Measurements from ENCODE around the gene MYADM. TPM values are rescaled to one million over a fixed set of nuclear protein-coding genes. Genes with fewer than 3 reads are reported as not detected.

Gene MYADM
- total RNA-seq, 1 donor from 2014 or later, result 54.0 TPM

DNA sequence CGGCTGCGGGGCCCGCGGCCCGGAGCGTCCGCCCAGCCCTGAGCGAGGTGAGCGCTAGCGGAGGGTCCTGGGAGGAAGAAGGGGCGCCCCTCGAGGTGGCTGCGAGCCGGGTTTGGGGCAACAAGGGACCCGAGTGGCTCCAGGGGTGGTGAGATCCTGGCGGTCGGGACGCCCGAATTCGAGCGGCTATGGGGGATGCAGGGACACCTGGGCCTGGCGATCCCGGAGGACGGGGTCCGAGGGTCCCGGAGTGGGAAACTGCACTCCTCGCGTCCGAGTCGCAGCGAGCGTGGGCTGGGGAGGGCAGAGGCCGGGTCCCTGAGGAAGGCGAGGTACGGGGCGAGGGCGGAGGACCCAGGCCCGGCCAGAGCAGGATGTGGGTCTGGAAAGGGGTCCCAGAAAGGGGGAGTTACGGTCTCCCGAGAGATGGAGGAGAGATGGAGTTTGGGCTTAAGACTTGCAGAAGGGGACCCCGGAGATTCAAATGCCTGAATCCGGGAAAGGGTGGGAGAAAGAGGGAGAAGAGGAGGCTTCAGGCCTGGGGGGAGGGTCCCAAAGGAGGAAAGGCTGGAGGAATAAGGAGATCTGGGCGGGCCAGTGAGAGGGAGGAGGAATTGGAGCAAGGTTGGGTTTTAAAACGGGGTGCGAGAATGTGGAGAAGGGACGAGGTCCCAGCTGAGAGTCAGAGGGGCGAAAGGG lies 41.9 kb downstream of the MYADM start:
- Histone ChIP-seq H3K4me3 (ENCODE audit: low read depth, low read length) (no peak overlapping the region), H3K36me3 (ENCODE audit: control insufficient read depth, insufficient read depth, low read length) (no peaks in the 10 kb centered on the region), H3K27me3 (ENCODE audit: control insufficient read depth, insufficient read depth, low read length) (peaks cover 46% of the 10 kb centered on the region)
- TF ChIP-seq CTCF (IDR thresholded peaks at IDR 0.05; ENCODE audit: insufficient read depth, low read length, poor library complexity, severe bottlenecking), result no peak
- DNase-seq (ENCODE audit: low read depth), result no peak

DNA sequence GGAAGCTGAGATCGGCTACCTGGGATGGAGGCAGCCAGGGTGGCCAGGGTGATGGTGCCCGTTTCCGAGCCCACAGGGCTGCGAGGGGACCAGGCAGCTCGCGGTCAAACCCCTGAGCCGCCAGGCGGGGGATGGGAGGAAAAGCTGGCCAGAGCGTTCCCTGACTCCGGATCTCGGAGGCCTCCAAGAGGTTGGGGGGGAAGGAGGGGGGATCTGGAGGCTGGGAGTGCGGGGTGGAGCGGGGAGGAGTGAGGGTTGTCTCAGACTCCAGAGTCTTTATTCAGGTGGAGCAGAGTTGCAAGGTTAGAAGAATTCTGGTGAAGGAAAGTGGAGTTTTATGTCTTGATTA lies 42.5 kb downstream of the MYADM start:
- peaks cover 43% of the 10 kb centered on the region for H3K27me3 ChIP-seq (ENCODE audit: control insufficient read depth, insufficient read depth, low read length)
- TF ChIP-seq CTCF (IDR thresholded peaks at IDR 0.05; ENCODE audit: insufficient read depth, low read length, poor library complexity, severe bottlenecking), result no peak
- no peak for DNase-seq (ENCODE audit: low read depth)

DNA sequence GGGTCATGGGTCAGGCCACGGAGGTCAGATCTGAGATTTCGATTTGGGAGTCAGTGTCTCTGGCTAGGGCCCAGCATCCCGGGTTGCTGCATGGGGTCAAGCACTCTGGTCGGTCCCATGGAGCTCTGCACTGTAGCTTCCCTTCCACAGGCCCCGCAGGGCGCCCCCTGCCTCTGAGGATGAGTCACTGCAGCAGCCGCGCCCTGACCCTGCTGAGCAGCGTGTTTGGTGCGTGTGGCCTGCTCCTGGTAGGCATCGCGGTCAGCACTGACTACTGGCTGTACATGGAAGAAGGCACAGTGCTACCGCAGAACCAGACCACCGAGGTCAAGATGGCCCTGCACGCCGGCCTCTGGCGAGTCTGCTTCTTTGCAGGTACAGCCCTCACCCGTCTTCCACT lies 45.0 kb downstream of the MYADM start:
- H3K36me3 ChIP-seq (ENCODE audit: control insufficient read depth, insufficient read depth, low read length), result no peaks in the 10 kb centered on the region
- no peak for TF ChIP-seq CTCF (IDR thresholded peaks at IDR 0.05; ENCODE audit: insufficient read depth, low read length, poor library complexity, severe bottlenecking)
- DNase-seq (ENCODE audit: low read depth), result no peak
- no peak overlapping the region for H3K4me3 ChIP-seq (ENCODE audit: low read depth, low read length)
- peaks cover 25% of the 10 kb centered on the region for H3K27me3 ChIP-seq (ENCODE audit: control insufficient read depth, insufficient read depth, low read length)

More for the DNA sequence above, 42.5 kb downstream of the MYADM start:
- no peaks in the 10 kb centered on the region for H3K36me3 ChIP-seq (ENCODE audit: control insufficient read depth, insufficient read depth, low read length)
- no peak overlapping the region for H3K4me3 ChIP-seq (ENCODE audit: low read depth, low read length)

GRCh38 chr19:53915000-53915399 lies 47.3 kb downstream of the MYADM start:
- no peaks in the 10 kb centered on the region for H3K36me3 ChIP-seq (ENCODE audit: control insufficient read depth, insufficient read depth, low read length)
- H3K4me3 ChIP-seq (ENCODE audit: low read depth, low read length), result no peak overlapping the region
- peaks cover 4% of the 10 kb centered on the region for H3K27me3 ChIP-seq (ENCODE audit: control insufficient read depth, insufficient read depth, low read length)
- DNase-seq (ENCODE audit: low read depth), result no peak
- TF ChIP-seq CTCF (IDR thresholded peaks at IDR 0.05; ENCODE audit: insufficient read depth, low read length, poor library complexity, severe bottlenecking), result no peak

- no peak for TF ChIP-seq CTCF (IDR thresholded peaks at IDR 0.05; ENCODE audit: insufficient read depth, low read length, poor library complexity, severe bottlenecking)
- H3K36me3 ChIP-seq (ENCODE audit: control insufficient read depth, insufficient read depth, low read length), result no peaks in the 10 kb centered on the region
- no peak for DNase-seq (ENCODE audit: low read depth)
Measured at GRCh38 chr19:53916004-53916403, 48.3 kb downstream of the MYADM start.

DNA sequence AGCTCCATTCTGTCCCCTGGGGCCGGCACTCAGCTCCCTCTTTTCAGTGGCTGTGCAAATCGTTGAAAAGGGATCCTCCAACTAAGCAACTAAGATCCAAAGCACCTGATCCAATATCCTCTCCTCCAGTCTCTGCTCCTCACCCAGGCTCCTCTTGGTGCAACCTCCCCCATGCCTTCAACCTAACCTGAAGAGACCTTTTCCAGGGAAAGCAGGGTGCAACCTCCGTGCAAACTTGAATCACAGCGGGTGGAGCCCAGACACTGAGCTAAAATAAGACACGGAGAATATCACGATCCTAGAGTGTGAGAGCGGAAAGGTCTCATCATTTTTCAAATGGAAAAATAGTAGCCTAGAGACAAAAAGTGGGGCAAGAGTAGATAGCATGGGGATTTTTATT lies 49.7 kb downstream of the MYADM start:
- Histone ChIP-seq H3K27me3 (ENCODE audit: control insufficient read depth, insufficient read depth, low read length) (no peaks in the 10 kb centered on the region), H3K36me3 (ENCODE audit: control insufficient read depth, insufficient read depth, low read length) (no peaks in the 10 kb centered on the region), H3K4me3 (ENCODE audit: low read depth, low read length) (no peak overlapping the region)
- no peak for DNase-seq (ENCODE audit: low read depth)
- no peak for TF ChIP-seq CTCF (IDR thresholded peaks at IDR 0.05; ENCODE audit: insufficient read depth, low read length, poor library complexity, severe bottlenecking)

More at GRCh38 chr19:53916004-53916403, 48.3 kb downstream of the MYADM start:
- no peaks in the 10 kb centered on the region for H3K27me3 ChIP-seq (ENCODE audit: control insufficient read depth, insufficient read depth, low read length)
- H3K4me3 ChIP-seq (ENCODE audit: low read depth, low read length), result no peak overlapping the region

Measured in kidney epithelial cell (primary cell).